Spleen (tissue), 7 donors: ENCODE results near the gene GSN.

Experiments
- CTCF ChIP-seq, 11 experiments: fragments of 200-600 bp in 7 of 11; fragments of 450-650 bp in 4 of 11; sonication (generic) in 4 of 11; IDR thresholded peaks in 8 of 11; conservative IDR thresholded peaks in 3 of 11; 1 replicate in 7 of 11; 2 replicates in 4 of 11; pipeline versions ENCODE4 v1.4.0 to v1.8.0; 2016 to 2021; ENCODE audit warnings: antibody characterized with exemption in 11 of 11, inconsistent platforms in 4 of 11, mild to moderate bottlenecking in 1 of 11
- POLR2AphosphoS5 ChIP-seq, 3 donors: sonication (generic); formaldehyde crosslinking; IDR thresholded peaks; one replicate each; pipeline ENCODE4 v1.5.1; 2017; ENCODE audit warnings: antibody characterized with exemption in 3 of 3
- donor health status: DM: no; HTN: no; CAD: no; lungs with moderate emphysema.
- donor health status: DM: no; HTN: no; CAD: no.
- donor health status: DM: no; HTN: no; CAD: no.

DNA sequence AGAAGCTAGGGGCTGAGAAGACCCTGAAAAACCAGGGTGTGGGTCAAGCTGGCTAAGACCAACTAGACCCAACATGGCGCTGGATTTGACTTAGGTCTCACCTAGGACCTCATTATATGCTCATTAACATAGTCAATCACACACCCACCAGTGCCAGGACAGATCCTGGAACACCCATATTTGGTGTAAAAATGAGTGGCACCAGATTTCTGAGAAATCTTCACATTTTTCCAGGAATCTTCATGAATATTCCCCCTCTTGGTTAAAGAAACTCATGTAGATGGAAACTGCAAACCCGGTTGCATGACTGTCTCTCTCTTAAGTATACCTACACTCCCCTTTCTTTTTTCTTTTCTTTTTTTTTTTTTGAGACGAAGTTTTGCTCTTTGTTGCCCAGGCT lies 48.4 kb upstream of the GSN start:
- TF ChIP-seq CTCF (IDR thresholded peaks at IDR 0.05 in 8 of 11, conservative IDR thresholded peaks at IDR 0.05 in 3 of 11), result no peak
- no peak for TF ChIP-seq POLR2AphosphoS5 (IDR thresholded peaks at IDR 0.05)
